ENCODE measurements around the gene NR1H4.
"Not testable (repeated sequence)": the region's sequence is repeated elsewhere in the genome, so short reads cannot be mapped to it uniquely, and the experiment has no call there.

The NR1H4 gene

DNA sequence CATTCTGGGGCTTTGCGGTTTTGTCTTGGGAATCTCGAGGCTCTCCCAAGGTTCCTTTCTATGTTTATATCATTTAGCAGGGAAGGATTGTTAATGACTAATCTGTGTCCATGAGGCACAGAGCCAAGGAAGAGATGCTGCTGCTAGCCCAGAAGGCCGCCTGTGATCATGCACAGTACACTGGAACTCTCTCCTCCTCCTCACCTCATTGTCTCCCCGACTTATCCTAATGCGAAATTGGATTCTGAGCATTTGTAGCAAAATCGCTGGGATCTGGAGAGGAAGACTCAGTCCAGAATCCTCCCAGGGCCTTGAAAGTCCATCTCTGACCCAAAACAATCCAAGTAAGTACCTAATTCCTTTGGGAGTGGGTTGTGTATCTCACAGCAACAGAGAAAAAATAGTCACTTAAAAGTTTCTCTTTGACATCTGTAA lies at the start of gene NR1H4:
Gene NR1H4 (plus strand): TSS at position 151 of the 435 bp plus-strand sequence. CDS start 19,458 bp downstream, outside the sequence.
- DNase-seq (ENCODE audit: low read depth in 2 of 2) = no peak

DNA sequence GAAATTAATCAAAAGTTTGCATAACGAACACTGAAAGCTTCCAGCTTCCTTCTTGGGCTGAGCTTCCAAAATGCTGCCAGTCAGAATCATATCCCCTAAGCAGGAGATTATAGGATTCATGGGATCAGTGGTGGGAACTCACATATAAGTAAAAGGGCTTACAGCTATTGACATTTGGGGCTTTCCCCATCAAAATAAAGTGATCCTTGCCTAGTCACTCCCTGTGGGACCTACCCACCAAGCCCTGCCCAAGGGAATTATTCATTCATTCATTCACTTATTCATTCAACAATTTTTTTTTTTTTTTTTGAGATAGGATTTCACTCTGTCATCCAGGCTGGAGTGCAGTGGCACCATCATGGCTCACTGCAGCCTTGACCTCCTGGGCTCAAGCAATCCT lies 47.5 kb upstream of the NR1H4 start:
- no peak for DNase-seq (ENCODE audit: low read depth in 2 of 2)

DNA sequence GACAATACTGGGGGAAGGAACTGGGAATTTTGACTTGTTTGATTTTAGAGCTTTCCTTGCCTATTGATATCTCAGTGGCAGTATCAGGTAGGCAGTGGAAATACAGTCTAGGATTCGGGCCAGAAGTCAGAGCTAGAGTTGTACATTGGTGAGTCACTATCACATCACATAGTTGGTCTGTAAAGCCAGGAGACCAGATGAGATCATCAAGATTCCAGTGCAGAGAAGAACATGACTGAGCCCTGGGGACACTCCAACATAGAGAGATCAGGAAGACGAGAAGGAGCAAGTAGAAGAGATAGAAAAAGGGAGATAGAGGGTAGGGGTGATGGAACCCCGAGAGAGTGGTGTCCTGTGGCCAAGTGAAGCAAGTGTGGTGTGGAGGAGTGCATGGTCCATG lies 46.6 kb upstream of the NR1H4 start:
- no peak for DNase-seq (ENCODE audit: low read depth in 2 of 2)

DNA sequence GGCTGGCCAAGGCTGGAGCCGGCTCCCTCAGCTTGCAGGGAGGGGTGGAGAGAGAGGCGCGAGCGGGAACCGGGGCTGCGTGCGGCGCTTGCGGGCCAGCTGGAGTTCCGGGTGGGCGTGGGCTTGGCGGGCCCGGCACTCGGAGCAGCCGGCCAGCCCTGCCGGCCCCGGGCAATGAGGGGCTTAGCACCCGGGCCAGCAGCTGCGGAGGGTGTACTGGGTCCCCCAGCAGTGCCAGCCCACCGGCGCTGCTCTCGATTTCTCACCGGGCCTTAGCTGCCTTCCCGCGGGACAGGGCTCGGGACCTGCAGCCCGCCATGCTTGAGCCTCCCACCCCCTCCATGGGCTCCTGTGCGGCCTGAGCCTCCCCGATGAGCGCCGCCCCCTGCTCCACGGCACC lies 43.4 kb upstream of the NR1H4 start:
- not testable (repeated sequence) for DNase-seq (ENCODE audit: low read depth in 2 of 2)

DNA sequence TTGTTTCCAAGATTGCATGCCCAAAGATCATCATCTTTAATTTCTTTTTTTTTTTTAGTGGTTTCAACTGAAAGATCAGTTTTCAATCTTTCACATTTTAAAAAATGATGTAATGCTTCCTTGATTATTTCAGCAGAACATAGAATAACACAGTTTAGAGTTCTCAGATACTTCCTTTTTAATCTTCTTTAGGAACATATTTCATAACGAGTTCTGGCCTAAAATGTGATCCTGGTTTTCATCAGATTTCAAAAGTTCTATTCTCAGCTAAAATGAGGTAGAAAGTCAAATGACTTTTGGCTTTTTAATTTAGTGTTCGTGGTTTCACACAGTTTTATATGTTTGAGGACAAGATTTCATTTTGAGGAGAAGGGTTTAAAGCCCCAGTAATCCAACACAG lies 40.0 kb upstream of the NR1H4 start:
- no peak for DNase-seq (ENCODE audit: low read depth in 2 of 2)

DNA sequence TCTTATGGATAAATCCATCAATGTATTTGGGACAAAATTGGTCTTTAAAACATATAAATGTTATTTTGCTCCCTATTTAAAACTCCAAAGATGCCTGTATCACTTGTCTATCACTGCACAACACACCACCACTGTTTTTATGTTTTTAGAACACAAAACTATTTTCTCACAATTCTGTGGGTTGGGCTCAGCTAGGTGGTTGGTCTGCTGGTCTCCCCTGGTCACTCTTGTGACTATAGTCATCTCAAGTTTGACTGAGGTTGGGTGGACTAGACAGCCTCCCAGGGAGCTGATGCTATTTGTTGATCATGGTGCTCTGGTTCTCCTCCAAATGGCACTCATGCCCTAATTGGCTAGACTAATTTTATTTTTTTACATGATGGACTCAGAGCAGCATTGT lies 39.5 kb upstream of the NR1H4 start:
- DNase-seq (ENCODE audit: low read depth in 2 of 2) = no peak

DNA sequence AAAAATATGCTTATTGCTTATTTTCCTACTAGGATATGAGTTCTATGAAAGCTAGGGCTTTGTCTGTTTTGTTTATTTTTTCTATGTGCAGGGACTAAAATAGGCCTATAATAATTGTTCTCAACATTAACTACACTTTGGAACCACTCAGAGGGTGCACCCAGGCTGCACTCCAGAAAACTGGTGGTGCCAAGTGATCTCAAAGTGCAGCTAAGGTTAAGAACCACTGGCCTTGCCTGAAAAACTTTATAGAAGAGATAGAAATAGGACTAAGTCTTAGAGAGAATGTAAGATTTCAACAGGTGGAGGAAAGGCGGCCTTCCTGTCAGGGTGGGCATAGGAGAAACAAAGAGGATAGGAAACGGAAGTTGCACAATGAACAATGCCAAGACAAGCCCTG lies 37.7 kb upstream of the NR1H4 start:
- no peak for DNase-seq (ENCODE audit: low read depth in 2 of 2)

DNA sequence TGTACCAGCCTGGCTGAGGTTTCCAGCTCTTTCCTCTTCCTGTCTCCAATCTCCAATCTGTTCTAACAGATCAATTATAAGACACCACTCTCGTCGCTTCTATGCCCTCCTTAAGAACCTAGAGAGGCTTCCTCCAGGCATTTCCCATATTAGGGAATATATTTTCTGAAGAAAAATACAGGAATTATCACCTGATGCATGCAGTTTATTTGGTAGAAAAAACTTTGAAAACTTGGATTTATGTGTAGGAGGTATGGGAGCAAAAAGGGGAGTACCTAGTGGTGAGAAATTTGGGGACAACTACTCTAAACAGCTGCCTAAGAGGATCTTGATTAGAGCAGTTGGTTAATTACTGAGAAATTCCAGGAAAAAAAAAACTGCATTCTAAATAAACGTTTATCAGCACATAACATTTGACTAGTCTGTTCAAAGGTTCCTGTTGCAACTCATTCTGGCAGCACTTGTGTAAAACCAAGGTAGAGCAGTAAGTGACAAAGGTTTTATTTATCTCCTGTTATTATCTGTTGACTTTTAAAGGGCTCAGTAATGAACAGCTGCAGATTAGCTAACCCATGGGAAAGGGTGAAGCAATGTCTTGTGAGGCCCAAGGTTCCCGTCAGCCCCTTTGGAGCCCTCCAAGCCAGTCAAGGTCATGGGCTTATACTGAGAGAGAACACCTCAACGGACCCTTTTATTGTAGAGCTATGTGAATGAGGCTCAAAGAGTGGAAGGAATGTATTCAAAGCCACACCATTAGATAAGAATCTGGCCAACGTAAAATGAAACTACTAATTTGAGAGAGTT lies 36.4 kb upstream of the NR1H4 start:
- no peak for DNase-seq (ENCODE audit: low read depth in 2 of 2)

DNA sequence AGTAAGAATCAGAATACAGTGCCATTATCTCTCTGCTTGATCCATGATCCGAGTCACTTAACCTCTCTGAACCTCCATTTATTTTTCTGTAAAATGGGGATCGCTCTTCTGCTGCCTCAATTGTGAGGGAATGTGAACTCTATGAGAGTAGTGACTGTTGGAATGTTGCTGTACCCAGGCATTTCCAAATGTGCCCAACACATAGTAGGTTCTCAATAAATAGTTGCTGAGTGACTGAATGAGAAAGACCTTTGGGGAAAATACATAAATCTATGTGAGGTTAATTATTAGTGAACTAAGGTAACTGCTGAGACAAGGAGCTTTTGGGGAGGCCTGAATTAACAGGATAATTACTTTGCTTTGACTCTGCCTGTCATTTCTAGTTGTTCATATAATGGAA lies 33.9 kb upstream of the NR1H4 start:
- DNase-seq (ENCODE audit: low read depth in 2 of 2) = no peak

DNA sequence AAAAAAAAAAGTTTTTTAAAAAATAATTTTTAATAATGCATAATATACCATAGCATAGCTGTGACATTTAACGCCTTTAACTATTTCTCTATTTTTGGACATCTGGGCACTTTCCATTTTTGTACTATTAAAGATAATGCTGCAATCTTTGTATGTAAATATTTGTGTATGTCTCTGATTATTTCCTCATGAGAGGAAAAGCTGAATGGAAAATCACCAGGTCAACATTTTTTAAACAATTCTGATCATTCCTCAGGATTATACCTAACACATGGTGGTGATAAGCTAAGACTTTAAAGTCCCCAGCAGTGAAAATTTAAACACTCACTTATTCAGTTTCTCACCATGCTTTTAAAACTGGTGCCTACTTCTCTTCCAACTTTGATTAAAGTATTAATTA lies 31.3 kb upstream of the NR1H4 start:
- no peak for DNase-seq (ENCODE audit: low read depth in 2 of 2)

DNA sequence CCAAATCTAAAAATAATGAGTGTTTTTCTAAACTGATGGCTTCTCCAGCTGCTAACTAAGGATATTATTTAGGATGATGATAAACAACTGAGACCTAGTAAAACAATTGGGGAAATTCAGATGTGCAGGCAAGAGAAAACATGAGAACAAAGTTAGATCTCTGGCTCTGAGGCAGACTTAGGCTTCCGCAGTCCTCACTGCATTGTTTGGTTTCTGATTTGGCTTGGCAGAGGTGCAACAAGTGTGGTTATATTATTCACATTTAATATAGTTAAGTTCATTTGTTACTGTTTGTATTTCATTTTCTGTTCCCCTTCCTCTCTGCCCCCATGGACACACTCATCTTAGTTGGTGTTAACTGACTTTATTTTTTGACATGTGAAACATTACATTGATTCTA lies 30.2 kb upstream of the NR1H4 start:
- DNase-seq (ENCODE audit: low read depth in 2 of 2) = no peak

DNA sequence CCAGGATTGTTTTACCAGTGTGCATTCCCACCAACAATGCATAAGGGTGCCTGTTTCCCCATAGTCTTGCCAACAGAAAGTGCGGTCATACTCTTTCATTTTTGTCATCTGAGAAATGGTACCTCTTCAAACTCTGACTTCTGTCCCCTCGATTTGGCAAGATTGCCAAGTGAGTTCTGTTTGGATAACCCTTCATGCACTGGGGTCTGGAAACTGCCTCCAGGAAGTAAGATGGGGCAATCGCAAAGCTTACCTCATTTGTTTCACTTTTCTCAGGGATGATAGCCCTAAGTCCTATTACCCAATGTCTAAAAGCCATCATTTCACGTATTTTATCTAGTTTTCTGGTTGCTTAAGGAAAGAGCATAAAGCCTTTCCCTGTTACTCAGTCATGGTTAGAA lies 28.6 kb upstream of the NR1H4 start:
- no peak for DNase-seq (ENCODE audit: low read depth in 2 of 2)

DNA sequence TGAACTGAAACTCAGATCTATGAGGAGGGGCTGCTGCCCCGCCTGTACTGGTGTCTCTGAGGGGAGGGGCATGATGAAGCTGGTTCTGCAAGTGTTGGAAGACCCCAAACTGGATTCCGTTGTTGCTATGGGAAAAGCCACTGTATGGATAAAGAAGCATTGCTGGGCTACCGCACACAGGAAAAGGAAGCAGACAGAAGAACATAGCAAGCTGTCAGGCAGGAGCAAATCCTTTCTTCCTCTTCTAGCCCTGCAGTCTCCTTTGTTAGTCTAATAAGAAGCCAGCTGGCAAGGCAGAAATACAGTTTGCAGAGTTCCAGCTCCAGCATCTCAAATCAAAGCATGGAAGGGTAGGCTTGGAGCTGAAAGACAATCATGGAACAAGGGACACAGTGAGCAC lies 26.3 kb upstream of the NR1H4 start:
- no peak for DNase-seq (ENCODE audit: low read depth in 2 of 2)

DNA sequence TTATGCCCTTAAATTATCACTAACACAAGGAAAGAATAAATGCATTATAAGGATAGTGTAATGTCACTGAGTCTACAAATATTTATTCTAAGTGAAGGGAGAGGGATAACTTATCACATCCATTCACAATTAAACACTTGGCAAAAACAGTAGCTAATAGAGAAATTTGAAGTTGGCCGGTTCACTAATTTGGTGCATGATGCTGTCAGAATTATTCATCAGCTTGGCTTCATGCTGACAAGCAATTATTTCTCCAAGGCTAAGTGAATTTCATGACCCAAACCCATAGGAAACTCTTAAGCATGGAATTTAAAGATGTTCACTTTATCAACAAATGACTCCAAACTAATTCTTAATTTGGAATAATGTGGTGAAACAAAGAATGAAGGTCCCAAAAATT lies 25.0 kb upstream of the NR1H4 start:
- DNase-seq (ENCODE audit: low read depth in 2 of 2) = no peak

DNA sequence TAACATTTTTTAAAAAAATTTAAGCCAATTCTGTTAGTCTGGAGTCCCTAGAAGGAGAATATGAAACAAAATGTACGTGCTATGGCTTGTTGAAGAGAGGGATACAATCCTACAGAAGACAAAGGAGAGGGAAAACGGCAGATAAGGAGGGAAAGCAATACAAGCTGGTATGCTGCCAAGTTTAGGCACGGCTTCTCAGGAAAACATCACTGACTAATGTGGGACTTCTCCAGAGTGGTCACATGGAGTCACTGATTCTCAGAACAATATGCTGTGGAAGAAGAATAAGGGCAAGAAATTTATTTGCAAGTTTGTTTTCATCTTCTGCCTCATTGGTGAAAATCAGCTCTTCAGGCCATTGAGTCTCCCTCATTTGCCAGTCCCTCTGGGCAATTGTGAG lies 22.9 kb upstream of the NR1H4 start:
- DNase-seq (ENCODE audit: low read depth in 2 of 2) = no peak

DNA sequence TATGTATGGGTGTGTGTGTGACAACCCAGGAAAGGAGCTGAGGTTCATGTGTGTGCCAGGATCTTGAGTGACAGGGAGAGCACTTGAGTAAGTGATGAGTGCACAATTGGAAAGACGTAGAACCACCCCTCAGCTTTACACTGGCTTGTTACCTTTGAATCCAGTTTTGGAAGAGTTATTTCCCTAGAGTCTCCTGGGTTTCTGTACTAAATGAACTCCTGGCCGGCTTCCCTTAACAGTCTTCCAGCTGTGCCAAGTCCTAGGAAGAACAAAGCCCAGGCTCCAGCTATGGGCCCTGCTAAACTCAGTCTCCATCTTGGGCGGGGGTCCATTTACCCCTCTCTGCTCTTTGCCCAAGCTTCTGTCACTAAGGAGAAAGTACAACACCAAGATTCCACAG lies 19.7 kb upstream of the NR1H4 start:
- DNase-seq (ENCODE audit: low read depth in 2 of 2) = no peak

DNA sequence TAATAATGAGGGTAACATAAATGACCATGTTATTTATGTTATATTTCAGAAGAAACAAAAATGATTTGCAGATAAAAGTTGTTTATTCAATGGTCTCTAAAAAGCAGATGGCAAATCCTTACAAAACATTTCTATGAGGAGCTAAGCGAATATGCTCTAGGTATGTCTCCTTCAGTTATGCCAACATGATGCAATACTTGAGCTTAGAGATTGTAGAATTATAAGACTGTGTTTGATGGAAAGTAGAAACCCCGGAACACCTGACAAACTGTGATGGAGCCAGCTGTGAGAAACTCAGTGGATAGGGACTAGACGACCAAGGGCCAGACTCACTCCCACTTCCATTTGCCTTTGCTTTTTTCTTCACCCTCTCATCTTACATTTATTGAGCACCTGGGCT lies 17.8 kb upstream of the NR1H4 start:
- DNase-seq (ENCODE audit: low read depth in 2 of 2) = no peak

DNA sequence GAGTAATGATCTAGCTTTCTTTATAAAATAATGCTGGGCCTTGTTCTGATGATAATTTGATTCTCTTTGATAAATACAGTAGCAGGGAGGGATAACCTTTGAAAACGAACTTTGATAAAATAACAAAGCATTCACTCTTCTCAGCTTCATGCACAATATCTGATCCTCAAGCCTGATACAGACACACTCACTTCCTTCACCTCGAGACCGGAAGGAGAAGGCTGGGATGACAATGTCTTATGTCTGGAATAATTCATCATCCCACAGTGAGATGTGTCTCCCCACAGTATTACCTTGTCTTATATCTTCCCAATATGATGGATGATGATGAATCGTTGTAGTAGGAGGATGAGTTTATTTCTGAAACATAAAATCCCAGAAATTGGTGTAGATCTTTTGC lies 15.5 kb upstream of the NR1H4 start:
- no peak for DNase-seq (ENCODE audit: low read depth in 2 of 2)

DNA sequence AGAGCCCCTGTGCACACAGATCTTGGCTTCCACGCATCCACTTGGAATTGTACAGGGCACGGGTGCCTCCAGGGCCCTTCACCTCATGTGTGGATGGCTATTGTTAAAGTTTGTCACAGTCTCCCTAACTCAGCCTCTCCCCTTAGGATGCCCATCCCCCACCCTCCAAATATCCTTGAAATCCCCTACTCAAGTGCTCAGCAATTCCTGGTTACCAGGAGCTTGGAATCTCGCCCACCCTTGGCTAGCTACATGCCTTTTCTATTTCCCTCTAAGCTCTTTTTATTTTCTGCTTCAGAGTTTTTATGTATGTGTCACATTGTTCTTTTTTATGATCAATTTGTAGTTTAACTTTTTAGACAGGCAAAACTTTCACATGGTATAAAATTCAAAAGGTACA lies 13.0 kb upstream of the NR1H4 start:
- DNase-seq (ENCODE audit: low read depth in 2 of 2) = no peak

DNA sequence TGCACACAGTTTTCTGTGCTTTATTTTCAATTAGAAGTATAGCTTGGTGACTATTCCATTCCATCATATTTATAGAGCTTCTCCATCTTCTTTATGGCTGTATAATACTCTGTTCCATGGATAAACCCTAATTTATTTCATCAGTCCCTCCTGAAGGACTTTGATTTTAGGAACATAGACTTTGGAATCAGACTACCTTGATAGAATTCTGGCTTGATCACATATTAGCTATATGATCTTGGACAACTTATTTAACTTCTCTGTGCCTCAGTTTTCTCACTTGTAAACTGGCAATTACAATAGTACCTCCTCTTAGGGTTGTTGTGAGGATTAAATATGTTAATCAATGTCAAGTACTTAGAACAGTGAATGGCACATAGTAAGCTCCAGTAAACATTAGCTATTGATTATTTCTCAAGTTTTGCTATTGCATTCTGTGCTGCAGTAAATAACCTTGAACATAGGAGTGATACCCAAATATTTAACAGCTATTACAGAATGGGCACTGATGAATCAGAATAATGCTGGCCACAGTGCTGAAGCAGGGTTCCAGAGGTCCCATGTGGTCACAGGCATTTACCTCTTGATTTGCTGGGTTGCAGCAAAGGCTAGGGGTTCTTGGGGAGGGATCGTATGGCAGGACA lies 12.2 kb upstream of the NR1H4 start:
- no peak for DNase-seq (ENCODE audit: low read depth in 2 of 2)

DNA sequence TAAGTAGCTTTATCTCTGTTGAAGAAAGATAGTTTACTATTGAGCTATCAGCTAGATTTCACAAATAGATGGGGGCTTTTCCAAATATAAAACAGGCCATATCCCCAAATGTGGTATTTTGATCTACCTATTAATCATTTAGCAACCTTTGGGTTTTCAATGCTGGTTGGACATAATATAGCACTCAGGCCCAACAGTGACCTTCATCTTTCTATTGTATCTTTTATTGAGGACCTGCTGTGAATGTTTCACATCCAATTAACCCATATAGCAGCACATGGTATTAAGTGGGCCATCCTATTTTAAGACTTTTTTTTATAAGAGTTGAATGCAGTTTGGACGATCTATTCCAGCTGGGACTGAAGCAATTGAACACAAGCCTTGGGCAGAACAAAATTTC lies 10.0 kb upstream of the NR1H4 start:
- DNase-seq (ENCODE audit: low read depth in 2 of 2) = no peak

DNA sequence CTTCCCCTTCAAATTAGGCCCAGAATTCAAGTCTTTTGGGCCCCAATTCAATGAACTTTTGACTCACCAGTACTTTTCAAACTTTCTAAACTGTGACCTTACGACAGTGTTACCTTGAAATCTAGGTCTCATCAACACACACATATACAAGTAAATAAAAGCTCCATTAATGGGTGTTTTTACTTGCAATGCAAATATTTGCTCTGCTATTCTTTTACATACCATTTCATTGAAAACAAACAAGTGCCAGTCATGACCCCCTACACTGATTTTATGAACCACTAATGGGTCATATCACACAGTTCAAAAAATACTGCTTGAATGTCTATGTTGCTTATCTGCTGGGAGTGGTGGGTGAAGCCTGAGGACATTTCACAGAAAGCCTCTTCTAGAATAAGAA lies 9.1 kb upstream of the NR1H4 start:
- DNase-seq (ENCODE audit: low read depth in 2 of 2) = no peak

DNA sequence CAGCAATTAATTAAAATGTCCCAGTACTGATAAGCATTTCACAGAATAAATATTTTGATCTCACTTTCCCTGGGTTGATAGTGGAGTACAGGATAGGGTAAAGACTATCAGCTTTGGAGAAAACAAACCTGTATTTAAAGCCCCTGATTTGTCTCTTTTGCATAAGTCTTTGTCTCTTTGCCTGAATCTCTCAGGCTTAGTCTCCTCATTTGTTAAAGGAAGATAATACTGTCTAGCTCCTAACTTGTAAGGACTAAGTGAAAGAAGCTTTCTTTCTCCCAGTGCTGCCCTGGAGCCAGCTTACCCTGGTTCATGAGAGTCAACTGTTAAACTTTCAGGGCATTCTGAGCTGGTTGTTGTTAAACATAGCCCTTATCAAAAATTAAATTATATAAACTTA lies 5.5 kb upstream of the NR1H4 start:
- DNase-seq (ENCODE audit: low read depth in 2 of 2) = no peak

DNA sequence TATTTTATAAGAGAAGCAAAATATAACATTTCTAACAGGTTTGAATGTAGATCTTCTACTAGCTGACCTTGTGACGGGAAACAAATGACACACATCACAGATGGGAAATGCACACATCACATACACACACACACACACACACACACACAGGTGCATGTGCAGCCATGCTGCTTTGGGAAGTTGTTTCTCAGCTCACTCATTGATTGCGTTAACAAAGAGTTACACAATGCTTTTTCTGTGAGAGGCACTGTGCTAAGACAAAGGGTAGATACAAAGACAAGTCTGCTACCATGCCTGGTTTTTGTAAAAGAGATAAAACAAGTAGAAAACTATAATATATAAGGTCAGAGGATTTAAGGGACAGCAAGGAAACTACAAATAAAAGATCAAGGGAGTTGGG lies 1.3 kb upstream of the NR1H4 start:
- DNase-seq (ENCODE audit: low read depth in 2 of 2) = no peak

Data from activated CD4-positive, alpha-beta T cell treated with anti-CD3 and anti-CD28 coated beads for 24 hours (primary cell).